Brain microvascular endothelial cell (primary cell): ENCODE measurements around the gene DCST1.
"Not testable (repeated sequence)": the region's sequence is repeated elsewhere in the genome, so short reads cannot be mapped to it uniquely, and the experiment has no call there.

ENCODE experiments used
- DNase-seq: peaks from one replicate; pipeline ENCODE4 v3.0.0-alpha.2; 2020
- H3K27ac ChIP-seq: fragments of 250-450 bp; sonication (Bioruptor Pico); 2 replicates; pipeline ENCODE4 v1.5.1; 2020; ENCODE audit warnings: mild to moderate bottlenecking, moderate library complexity
- H3K27me3 ChIP-seq: fragments of 250-450 bp; sonication (Bioruptor Pico); replicated peaks from 2 replicates; pipeline ENCODE4 v1.5.1; 2020; ENCODE audit warnings: mild to moderate bottlenecking
- H3K36me3 ChIP-seq: fragments of 250-450 bp; sonication (Bioruptor Pico); replicated peaks from 2 replicates; pipeline ENCODE4 v1.5.1; 2020; ENCODE audit warnings: mild to moderate bottlenecking
- H3K4me3 ChIP-seq: 2 replicates; pipeline ENCODE4 v1.5.1; 2011; ENCODE audit warnings: low read depth, mild to moderate bottlenecking, control low read depth, low read length, moderate library complexity
- CTCF ChIP-seq: IDR thresholded peaks from 2 replicates; pipeline ENCODE4 v1.5.1; 2011; ENCODE audit warnings: low read depth, mild to moderate bottlenecking, moderate library complexity, low read length, control low read depth, inconsistent platforms; ENCODE audit errors: missing control alignments
- in situ Hi-C: cut with HindIII; loops from 2 replicates; pipeline ENCODE4 v1.10.0; 2017; ENCODE audit warnings: low sequenced_read_pairs, low pct_ligation_motif_present

Gene DCST1

GRCh38 chr1:154995301-154995983 is 38.2 kb upstream of the DCST1 start:
- peak; percentile 77 for DNase-seq
- H3K27ac ChIP-seq, H3K36me3 ChIP-seq, H3K4me3 ChIP-seq, H3K27me3 ChIP-seq, in situ Hi-C loops: not testable (repeated sequence)
- peak; percentile 64 for TF ChIP-seq CTCF

GRCh38 chr1:154996966-154997701 is 36.5 kb upstream of the DCST1 start:
- no peak for DNase-seq
- Histone ChIP-seq H3K4me3 (no peak overlapping the region), H3K36me3 (peaks cover 5% of the 10 kb centered on the region), H3K27me3 (no peaks in the 10 kb centered on the region), H3K27ac (no peak overlapping the region)
- in situ Hi-C loops, result no loop called here
- TF ChIP-seq CTCF, result no peak

GRCh38 chr1:154998201-154998780 is 35.3 kb upstream of the DCST1 start:
- no peak for DNase-seq
- Histone ChIP-seq H3K36me3 (no peaks in the 10 kb centered on the region), H3K27ac (no peak overlapping the region), H3K4me3 (no peak overlapping the region), H3K27me3 (no peaks in the 10 kb centered on the region)
- in situ Hi-C loops, result no loop called here
- peak; percentile 18 for TF ChIP-seq CTCF

- no peaks in the 10 kb centered on the region for H3K27me3 ChIP-seq
- TF ChIP-seq CTCF, result peak; percentile 98
- no peaks in the 10 kb centered on the region for H3K36me3 ChIP-seq
- peak overlapping the region; percentile 42 for H3K4me3 ChIP-seq
- in situ Hi-C loops, result no loop called here
- no peak for DNase-seq
- H3K27ac ChIP-seq, result no peak overlapping the region
Observed at GRCh38 chr1:154998818-154999570, 34.6 kb upstream of the DCST1 start.

- in situ Hi-C loops, result no loop called here
- no peaks in the 10 kb centered on the region for H3K27me3 ChIP-seq
- TF ChIP-seq CTCF, result no peak
- peak overlapping the region; percentile 29 for H3K27ac ChIP-seq
- no peaks in the 10 kb centered on the region for H3K36me3 ChIP-seq
- no peak for DNase-seq
- peak overlapping the region; percentile 68 for H3K4me3 ChIP-seq
Observed at GRCh38 chr1:154999571-155000410, 33.8 kb upstream of the DCST1 start.
